OCI-LY7 (cell line): Measurements from ENCODE around the gene TMC7.

Experiments
- CTCF ChIP-seq: fragments of 200-600 bp; sonication (generic); conservative IDR thresholded peaks from 2 replicates; pipeline ENCODE4 v1.5.1; 2014; ENCODE audit warnings: mild to moderate bottlenecking, antibody characterized with exemption, low read length, moderate library complexity, mixed read lengths
- EZH2phosphoT487 ChIP-seq: fragments of 200-600 bp; sonication (generic); IDR thresholded peaks from 2 replicates; pipeline ENCODE4 v1.6.1; 2018; ENCODE audit warnings: low read depth, borderline replicate concordance, mild to moderate bottlenecking, mixed run types, antibody characterized with exemption, low read length, moderate library complexity, mixed read lengths

DNA sequence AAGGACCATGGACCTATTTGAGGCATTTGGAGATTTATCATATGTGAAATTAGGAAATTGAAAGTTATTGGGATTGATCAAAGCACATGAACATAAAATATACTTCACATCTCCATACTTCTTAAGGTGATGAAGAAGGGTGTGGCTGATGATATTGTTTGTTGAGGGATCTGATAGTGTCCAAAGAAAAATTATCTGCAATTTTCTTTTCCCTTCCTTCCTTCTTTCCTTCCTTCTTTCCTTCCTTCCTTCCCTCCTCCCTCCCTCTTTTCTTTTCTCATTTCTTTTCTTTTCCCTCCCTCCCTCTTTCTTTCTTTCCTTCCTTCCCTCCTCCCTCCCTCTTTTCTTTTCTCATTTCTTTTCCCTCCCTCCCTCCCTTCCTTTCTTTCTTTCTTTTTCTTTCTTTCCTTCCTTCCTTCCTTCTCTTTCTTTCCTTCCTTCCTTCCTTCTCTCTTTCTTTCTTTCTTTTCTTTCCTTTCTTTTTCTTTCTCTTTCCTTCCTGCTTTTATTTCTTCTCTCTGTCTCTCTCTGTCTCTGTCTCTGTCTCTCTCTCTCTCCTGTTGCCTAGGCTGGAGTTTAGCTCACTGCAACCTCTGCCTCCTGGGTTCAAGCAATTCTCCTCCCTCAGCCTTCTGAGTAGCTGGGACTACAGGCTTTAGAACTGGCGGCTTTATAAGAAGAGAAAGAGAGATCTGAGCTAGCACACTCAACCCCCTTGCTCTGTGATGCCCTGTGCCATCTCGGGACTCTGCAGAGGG lies 109.1 kb downstream of the TMC7 start:
- TF ChIP-seq CTCF (no peak), EZH2phosphoT487 (no peak)
